Lower leg skin (tissue), 3 donors: Measurements from ENCODE around the gene ABR.

Source experiments
- POLR2A ChIP-seq, 2 donors: fragments of 450-650 bp; IDR thresholded peaks; one replicate each; pipeline ENCODE4 v1.6.1; 2016 to 2017; ENCODE audit warnings: antibody characterized with exemption in 2 of 2, mild to moderate bottlenecking in 1 of 2, moderate library complexity in 1 of 2
- TF ChIP-seq, protein P1 (sequence below), 3 donors: fragments of 450-650 bp; IDR thresholded peaks; one replicate each; pipeline ENCODE4 v1.5.1; 2016; ENCODE audit warnings: antibody characterized with exemption in 3 of 3, mild to moderate bottlenecking in 3 of 3, moderate library complexity in 2 of 3

DNA sequence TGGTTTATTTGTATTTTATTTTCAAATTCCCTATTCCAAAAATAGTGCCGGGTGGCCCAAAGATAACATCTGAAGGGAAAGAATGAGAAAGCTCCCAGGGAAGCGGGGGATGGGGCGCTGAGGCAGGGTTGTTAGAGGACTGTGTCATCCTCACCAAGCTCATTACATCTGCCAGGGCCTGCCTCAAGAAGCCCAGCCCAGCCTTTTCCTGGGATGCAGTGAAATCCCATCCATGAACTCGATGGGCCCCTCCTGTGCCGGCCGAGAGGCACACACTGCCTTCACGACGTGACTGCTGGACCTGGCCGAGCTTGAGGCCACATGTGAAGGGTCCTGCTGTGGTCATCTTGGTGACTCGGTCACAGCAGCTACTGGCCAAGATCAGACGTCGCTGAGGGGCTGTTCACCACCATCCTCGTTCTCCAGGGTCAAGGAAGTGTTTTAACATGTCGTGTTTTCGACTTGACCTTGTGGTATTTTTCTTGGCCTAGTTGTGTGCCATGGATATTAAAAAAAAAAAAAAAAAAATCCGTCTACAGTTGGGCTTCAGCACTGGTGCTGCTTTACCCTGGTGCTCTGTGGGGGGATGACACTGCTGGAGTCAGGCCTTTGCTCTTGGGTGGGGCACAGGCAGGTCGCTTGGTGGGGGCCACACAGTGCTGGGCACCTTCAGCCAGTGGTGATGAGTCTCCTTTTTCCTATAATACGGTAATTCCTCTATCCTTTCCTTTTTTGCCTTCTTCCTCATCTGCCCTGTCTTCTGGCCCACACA, 178.0 kb downstream of the ABR start:
- TF ChIP-seq, protein P1, sequence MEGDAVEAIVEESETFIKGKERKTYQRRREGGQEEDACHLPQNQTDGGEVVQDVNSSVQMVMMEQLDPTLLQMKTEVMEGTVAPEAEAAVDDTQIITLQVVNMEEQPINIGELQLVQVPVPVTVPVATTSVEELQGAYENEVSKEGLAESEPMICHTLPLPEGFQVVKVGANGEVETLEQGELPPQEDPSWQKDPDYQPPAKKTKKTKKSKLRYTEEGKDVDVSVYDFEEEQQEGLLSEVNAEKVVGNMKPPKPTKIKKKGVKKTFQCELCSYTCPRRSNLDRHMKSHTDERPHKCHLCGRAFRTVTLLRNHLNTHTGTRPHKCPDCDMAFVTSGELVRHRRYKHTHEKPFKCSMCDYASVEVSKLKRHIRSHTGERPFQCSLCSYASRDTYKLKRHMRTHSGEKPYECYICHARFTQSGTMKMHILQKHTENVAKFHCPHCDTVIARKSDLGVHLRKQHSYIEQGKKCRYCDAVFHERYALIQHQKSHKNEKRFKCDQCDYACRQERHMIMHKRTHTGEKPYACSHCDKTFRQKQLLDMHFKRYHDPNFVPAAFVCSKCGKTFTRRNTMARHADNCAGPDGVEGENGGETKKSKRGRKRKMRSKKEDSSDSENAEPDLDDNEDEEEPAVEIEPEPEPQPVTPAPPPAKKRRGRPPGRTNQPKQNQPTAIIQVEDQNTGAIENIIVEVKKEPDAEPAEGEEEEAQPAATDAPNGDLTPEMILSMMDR (IDR thresholded peaks at IDR 0.05) = no peak
- TF ChIP-seq POLR2A (IDR thresholded peaks at IDR 0.05) = no peak
